Sigmoid colon (tissue), 4 donors: ENCODE data around the gene KMT5C.

Source experiments
- EP300 ChIP-seq, 4 donors: sonication (generic); formaldehyde crosslinking; IDR thresholded peaks; one replicate each; pipeline ENCODE4 v1.6.1; 2017; ENCODE audit warnings: antibody characterized with exemption in 4 of 4
- TF ChIP-seq, protein P1 (sequence below), 4 experiments: fragments of 450-650 bp in 3 of 4; fragments of 200-600 bp in 1 of 4; IDR thresholded peaks; one replicate each; pipeline ENCODE4 v1.5.1; 2016 to 2019; ENCODE audit warnings: antibody characterized with exemption in 4 of 4, mild to moderate bottlenecking in 3 of 4, moderate library complexity in 2 of 4

DNA sequence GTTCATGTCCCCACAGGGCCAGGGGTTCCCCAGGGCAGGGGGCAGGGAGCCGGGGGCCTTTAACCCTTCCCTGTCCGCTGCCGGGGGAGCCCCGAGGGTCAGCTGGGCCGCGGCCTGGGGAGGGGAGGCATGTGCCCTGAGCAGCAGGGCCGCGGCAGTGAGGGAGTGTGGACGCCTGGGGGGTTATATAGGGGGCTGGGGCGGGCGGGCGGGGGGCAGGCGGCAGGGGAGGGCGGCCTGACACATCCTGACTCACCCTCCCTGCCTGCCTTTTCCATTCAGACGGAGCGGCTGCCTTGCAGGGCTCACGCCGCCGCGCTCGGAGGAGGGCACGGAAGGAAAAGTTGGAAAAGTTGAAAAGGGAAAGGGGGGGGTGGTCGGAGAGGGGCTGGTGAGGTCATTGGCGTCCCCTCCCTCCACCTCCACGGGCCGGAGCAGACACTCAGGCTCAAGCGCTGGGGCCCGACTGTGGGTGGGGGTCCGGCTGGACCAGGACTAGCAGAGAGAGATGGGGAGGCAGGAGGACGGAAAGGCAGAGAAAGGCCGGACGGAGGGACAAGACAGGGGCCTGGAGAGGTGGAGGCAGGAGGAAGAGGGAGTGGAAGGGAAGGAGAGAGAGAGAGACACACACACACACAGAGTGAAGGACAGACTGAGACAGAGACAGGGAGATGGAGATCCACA is 30.8 kb downstream of the KMT5C start, which contains the start of gene IL11:
- no peak for TF ChIP-seq EP300 (IDR thresholded peaks at IDR 0.05)
- TF ChIP-seq, protein P1, sequence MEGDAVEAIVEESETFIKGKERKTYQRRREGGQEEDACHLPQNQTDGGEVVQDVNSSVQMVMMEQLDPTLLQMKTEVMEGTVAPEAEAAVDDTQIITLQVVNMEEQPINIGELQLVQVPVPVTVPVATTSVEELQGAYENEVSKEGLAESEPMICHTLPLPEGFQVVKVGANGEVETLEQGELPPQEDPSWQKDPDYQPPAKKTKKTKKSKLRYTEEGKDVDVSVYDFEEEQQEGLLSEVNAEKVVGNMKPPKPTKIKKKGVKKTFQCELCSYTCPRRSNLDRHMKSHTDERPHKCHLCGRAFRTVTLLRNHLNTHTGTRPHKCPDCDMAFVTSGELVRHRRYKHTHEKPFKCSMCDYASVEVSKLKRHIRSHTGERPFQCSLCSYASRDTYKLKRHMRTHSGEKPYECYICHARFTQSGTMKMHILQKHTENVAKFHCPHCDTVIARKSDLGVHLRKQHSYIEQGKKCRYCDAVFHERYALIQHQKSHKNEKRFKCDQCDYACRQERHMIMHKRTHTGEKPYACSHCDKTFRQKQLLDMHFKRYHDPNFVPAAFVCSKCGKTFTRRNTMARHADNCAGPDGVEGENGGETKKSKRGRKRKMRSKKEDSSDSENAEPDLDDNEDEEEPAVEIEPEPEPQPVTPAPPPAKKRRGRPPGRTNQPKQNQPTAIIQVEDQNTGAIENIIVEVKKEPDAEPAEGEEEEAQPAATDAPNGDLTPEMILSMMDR (IDR thresholded peaks at IDR 0.05): no peak
